B cell (primary cell): ENCODE results near the gene CHMP1B. TPM values are rescaled to one million over a fixed set of nuclear protein-coding genes. Genes with fewer than 3 reads are reported as not detected.

Experiments used
- ATAC-seq: fragments of 200-7000 bp; cut with Tn5 transposase; one replicate; pipeline ENCODE4 v1.10.0; 2021; ENCODE audit warnings: low read depth, mild to moderate bottlenecking, moderate number of reproducible peaks, moderate library complexity
- CTCF ChIA-PET: fragments of 350-600 bp; sonication (Branson Sonifier 250); formaldehyde crosslinking; loops from one replicate; lab custom pipeline; 2021; ENCODE audit warnings: antibody characterized with exemption, inconsistent platforms; lab: Charles Lee
- POLR2A ChIA-PET: fragments of 350-600 bp; sonication (Branson Sonifier 250); formaldehyde crosslinking; loops from one replicate; lab custom pipeline; 2021; ENCODE audit warnings: antibody characterized with exemption; lab: Charles Lee
- DNase-seq: peaks from one replicate; pipeline ENCODE4 v3.0.0; 2013
- H2AFZ ChIP-seq: 2 replicates; pipeline ENCODE4 v1.6.1; 2012; ENCODE audit warnings: mild to moderate bottlenecking, low read depth, low read length; ENCODE audit not compliant: insufficient read depth, poor library complexity, severe bottlenecking
- H3K27ac ChIP-seq, 2 donors: 1 replicate in 1 of 2; 2 replicates in 1 of 2; pipeline ENCODE4 v1.5.1; 2012 to 2013; ENCODE audit warnings: low read length in 2 of 2, mild to moderate bottlenecking in 2 of 2, moderate library complexity in 1 of 2
- H3K27me3 ChIP-seq, 4 experiments: fragments of 200-600 bp in 1 of 4; sonication (generic) in 1 of 4; replicated peaks in 1 of 4; 1 replicate in 2 of 4; 2 replicates in 2 of 4; pipeline versions ENCODE4 v1.6.1 to v1.7.0; 2013 to 2016; ENCODE audit warnings: low read length in 3 of 4, mild to moderate bottlenecking in 2 of 4, mixed read lengths in 1 of 4, moderate library complexity in 1 of 4; ENCODE audit not compliant: insufficient read depth in 4 of 4, control insufficient read depth in 3 of 4; ENCODE audit errors: control extremely low read depth in 1 of 4
- H3K36me3 ChIP-seq, 2 experiments: replicated peaks in 1 of 2; 1 replicate in 1 of 2; 2 replicates in 1 of 2; pipeline versions ENCODE4 v1.6.1 to v1.7.1; 2013; ENCODE audit warnings: low read length in 1 of 2; ENCODE audit not compliant: insufficient read depth in 2 of 2, control insufficient read depth in 1 of 2; ENCODE audit errors: control extremely low read depth in 1 of 2, extremely low read depth in 1 of 2
- H3K4me1 ChIP-seq, 2 donors: fragments of 200-600 bp in 1 of 2; sonication (generic) in 1 of 2; 1 replicate in 1 of 2; 2 replicates in 1 of 2; pipeline versions ENCODE4 v1.5.1 to v1.6.1; 2013 to 2017; ENCODE audit warnings: low read length in 2 of 2; ENCODE audit not compliant: control insufficient read depth in 2 of 2, insufficient read depth in 2 of 2
- H3K4me2 ChIP-seq: replicated peaks from 2 replicates; pipeline ENCODE3; 2012; ENCODE audit warnings: mild to moderate bottlenecking, low read depth, low read length; ENCODE audit not compliant: poor library complexity, severe bottlenecking
- H3K4me3 ChIP-seq, 5 experiments: fragments of 200-600 bp in 1 of 5; sonication (generic) in 1 of 5; 1 replicate in 3 of 5; 2 replicates in 2 of 5; pipeline versions ENCODE4 v1.5.1 to v1.7.0; 2011 to 2016; ENCODE audit warnings: low read length in 4 of 5, mild to moderate bottlenecking in 4 of 5, low read depth in 2 of 5, control low read depth in 1 of 5, moderate library complexity in 1 of 5; ENCODE audit not compliant: insufficient read depth in 1 of 5; ENCODE audit errors: control extremely low read depth in 1 of 5, extremely low read depth in 1 of 5
- H3K79me2 ChIP-seq: fragments of 200-600 bp; sonication (generic); one replicate; pipeline ENCODE4 v1.6.0; 2016; ENCODE audit warnings: low read length; ENCODE audit not compliant: control insufficient read depth, insufficient read depth
- H3K9ac ChIP-seq: fragments of 200-600 bp; sonication (generic); 2 replicates; pipeline ENCODE4 v1.6.1; 2017; ENCODE audit warnings: mild to moderate bottlenecking, low read length, moderate library complexity
- H3K9me3 ChIP-seq, 3 donors: one replicate each; pipeline versions ENCODE4 v1.6.1 to v1.7.1; 2013; ENCODE audit warnings: low read length in 2 of 3; ENCODE audit not compliant: control insufficient read depth in 2 of 3, insufficient read depth in 1 of 3; ENCODE audit errors: control extremely low read depth in 1 of 3
- H4K20me1 ChIP-seq: 2 replicates; pipeline ENCODE4 v1.6.0; 2012; ENCODE audit warnings: mild to moderate bottlenecking, low read length; ENCODE audit not compliant: insufficient read depth, control insufficient read depth, poor library complexity, severe bottlenecking
- H3K27ac Mint-ChIP-seq: one replicate; pipeline ENCODE4 v1.8.0; 2021; ENCODE audit warnings: mixed read lengths
- H3K27me3 Mint-ChIP-seq: one replicate; pipeline ENCODE4 v1.8.0; 2021; ENCODE audit warnings: mixed read lengths
- H3K4me1 Mint-ChIP-seq: one replicate; pipeline ENCODE4 v1.8.0; 2021; ENCODE audit warnings: mixed read lengths
- H3K4me3 Mint-ChIP-seq: one replicate; pipeline ENCODE4 v1.8.0; 2021; ENCODE audit warnings: mixed read lengths
- H3K9me3 Mint-ChIP-seq: one replicate; pipeline ENCODE4 v1.8.0; 2022; ENCODE audit warnings: mixed read lengths; ENCODE audit not compliant: insufficient read depth
- CTCF ChIP-seq: fragments of 200-600 bp; IDR thresholded peaks from one replicate; pipeline ENCODE4 v1.8.0; 2022; ENCODE audit warnings: antibody characterized with exemption, mild to moderate bottlenecking
- EZH2 ChIP-seq: IDR thresholded peaks from 2 replicates; pipeline ENCODE4 v1.6.1; 2012; ENCODE audit warnings: borderline replicate concordance, low read depth, mild to moderate bottlenecking, moderate library complexity, low read length; ENCODE audit not compliant: insufficient read depth, poor library complexity, severe bottlenecking
- WGBS: methylation state at CpG from one replicate; pipeline ENCODE4 v1.1.5; 2013; ENCODE audit warnings: missing lambda C conversion rate; ENCODE audit not compliant: insufficient coverage; 5-methylcytosine and 5-hydroxymethylcytosine counted together
- intact Hi-C: fragments of 100-400 bp; cut with micrococcal nuclease; formaldehyde crosslinking; loops from one replicate; pipeline ENCODE4 v1.10.0; 2022
- polyA plus RNA-seq: library from polyadenylated mRNA; depleted of rRNA; stranded (reverse); fragments of >200 nt; gene quantifications from 2 replicates; pipeline ENCODE4 v1.2.3, GENCODE V29; 2012
- total RNA-seq, 2 donors: library from RNA; stranded (reverse); fragments of 120-200 nt in 1 of 2; gene quantifications; 1 replicate in 1 of 2; 2 replicates in 1 of 2; pipeline versions ENCODE4 v1.2.3 to v1.2.4, GENCODE V29; 2013 to 2022

CHMP1B gene
- total and polyA plus RNA-seq, 2 donors (not counting 1 experiment from before 2014, with no cell fraction given): 55.4 to 86.0 TPM

DNA sequence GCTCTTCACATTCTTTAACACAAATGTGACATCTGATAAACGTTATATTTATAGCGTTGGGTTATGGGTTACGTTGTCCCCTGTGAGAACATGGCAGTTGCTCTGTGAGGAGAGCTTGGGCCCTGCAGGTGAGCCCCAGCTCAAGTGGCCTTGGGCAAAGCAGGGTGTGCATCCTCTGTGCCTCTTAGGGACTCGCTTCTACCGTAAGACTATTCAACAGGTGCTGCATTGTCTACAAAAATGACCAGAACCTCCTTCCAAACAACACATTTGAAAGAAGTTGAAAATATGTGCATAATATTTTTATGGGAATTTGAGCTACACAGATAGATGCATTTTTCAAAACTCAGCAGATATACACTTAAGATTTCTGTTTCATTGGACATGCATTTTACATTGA, 16.4 kb upstream of the CHMP1B start:
- H3K79me2 ChIP-seq: no peaks in the 10 kb centered on the region
- ChIA-PET CTCF (interaction anchor here (1.4 kb wide), 1 partner anchor 12 kb away, joined by 3 read pairs; no protein-coding TSS in a partner anchor), POLR2A (no interaction called here)
- DNase-seq (no peak), ATAC-seq (no peak)
- no peak overlapping the region for H2AFZ ChIP-seq
- no peaks in the 10 kb centered on the region for H3K9me3 ChIP-seq
- H3K4me1 ChIP-seq: no peaks in the 10 kb centered on the region
- H3K27ac ChIP-seq: no peak overlapping the region
- H3K9ac ChIP-seq: no peak overlapping the region
- peaks cover 12% of the 10 kb centered on the region for H3K27me3 Mint-ChIP-seq
- H3K9me3 Mint-ChIP-seq: no peaks in the 10 kb centered on the region
- H3K27me3 ChIP-seq: no peaks in the 10 kb centered on the region
- H4K20me1 ChIP-seq: no peaks in the 10 kb centered on the region
- no peak overlapping the region for H3K4me2 ChIP-seq
- H3K4me3 ChIP-seq: no peak overlapping the region
- no peak overlapping the region for H3K4me3 Mint-ChIP-seq
- intact Hi-C loops: no loop called here
- H3K27ac Mint-ChIP-seq: no peak overlapping the region
- TF ChIP-seq CTCF (no peak), EZH2 (no peak)
- H3K36me3 ChIP-seq: no peaks in the 10 kb centered on the region
- WGBS: 83% methylated on average over 1 of the region's 5 CpGs
- no peaks in the 10 kb centered on the region for H3K4me1 Mint-ChIP-seq

- H3K9me3 ChIP-seq: no peaks in the 10 kb centered on the region
- H3K79me2 ChIP-seq: no peaks in the 10 kb centered on the region
- no peaks in the 10 kb centered on the region for H4K20me1 ChIP-seq
- H3K27ac ChIP-seq: no peak overlapping the region
- no peaks in the 10 kb centered on the region for H3K36me3 ChIP-seq
- H3K4me3 ChIP-seq: no peak overlapping the region
- no peak overlapping the region for H3K9ac ChIP-seq
- Mint-ChIP-seq H3K27me3 (peaks cover 4% of the 10 kb centered on the region), H3K4me3 (no peak overlapping the region), H3K4me1 (no peaks in the 10 kb centered on the region), H3K27ac (no peak overlapping the region), H3K9me3 (no peaks in the 10 kb centered on the region)
- H3K4me2 ChIP-seq: no peak overlapping the region
- POLR2A ChIA-PET: no interaction called here
- H2AFZ ChIP-seq: no peak overlapping the region
- H3K27me3 ChIP-seq: peaks cover 0 to 2% (median 0%) of the 10 kb centered on the region in 4 experiments
- intact Hi-C loops: no loop called here
- TF ChIP-seq CTCF (no peak), EZH2 (no peak)
- CTCF ChIA-PET: no interaction called here
- 96% methylated on average over 2 of the region's 6 CpGs for WGBS
- ATAC-seq: no peak
- no peaks in the 10 kb centered on the region for H3K4me1 ChIP-seq
- no peak for DNase-seq
These were observed 11.7 kb upstream of the CHMP1B start for GRCh38 chr18:11839556-11839955.
